HG03378 (cell line): ENCODE data around the gene CD4.

Experiments used
- ATAC-seq: cut with Tn5 transposase; IDR thresholded peaks from one replicate; pipeline ENCODE4 v1.9.1; 2021; ENCODE audit warnings: mild to moderate bottlenecking, moderate library complexity; ENCODE audit not compliant: unreplicated experiment

The CD4 gene

DNA sequence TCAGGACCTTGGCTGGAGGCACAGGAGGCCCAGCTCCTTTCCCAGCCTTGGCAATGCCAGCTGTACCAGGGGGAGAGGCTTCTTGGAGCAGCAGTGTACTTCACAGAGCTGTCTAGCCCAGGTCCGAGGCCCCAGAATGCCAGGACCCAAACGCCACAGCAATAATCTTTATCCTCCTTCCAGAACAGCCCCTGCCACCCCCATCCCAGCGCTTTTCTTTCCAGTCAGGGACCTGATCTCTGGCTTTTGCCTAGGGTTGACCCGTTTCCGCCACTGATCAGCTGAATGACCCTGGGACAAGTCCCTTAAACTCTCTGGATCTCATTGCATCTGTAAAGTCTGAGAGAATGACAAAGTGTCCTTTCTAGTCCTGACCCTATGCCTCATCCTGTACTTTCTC lies 11.9 kb upstream of the CD4 start:
- ATAC-seq: no peak

- ATAC-seq: no peak
Observed at GRCh38 chr12:6778217-6778573, 11.1 kb upstream of the CD4 start.

DNA sequence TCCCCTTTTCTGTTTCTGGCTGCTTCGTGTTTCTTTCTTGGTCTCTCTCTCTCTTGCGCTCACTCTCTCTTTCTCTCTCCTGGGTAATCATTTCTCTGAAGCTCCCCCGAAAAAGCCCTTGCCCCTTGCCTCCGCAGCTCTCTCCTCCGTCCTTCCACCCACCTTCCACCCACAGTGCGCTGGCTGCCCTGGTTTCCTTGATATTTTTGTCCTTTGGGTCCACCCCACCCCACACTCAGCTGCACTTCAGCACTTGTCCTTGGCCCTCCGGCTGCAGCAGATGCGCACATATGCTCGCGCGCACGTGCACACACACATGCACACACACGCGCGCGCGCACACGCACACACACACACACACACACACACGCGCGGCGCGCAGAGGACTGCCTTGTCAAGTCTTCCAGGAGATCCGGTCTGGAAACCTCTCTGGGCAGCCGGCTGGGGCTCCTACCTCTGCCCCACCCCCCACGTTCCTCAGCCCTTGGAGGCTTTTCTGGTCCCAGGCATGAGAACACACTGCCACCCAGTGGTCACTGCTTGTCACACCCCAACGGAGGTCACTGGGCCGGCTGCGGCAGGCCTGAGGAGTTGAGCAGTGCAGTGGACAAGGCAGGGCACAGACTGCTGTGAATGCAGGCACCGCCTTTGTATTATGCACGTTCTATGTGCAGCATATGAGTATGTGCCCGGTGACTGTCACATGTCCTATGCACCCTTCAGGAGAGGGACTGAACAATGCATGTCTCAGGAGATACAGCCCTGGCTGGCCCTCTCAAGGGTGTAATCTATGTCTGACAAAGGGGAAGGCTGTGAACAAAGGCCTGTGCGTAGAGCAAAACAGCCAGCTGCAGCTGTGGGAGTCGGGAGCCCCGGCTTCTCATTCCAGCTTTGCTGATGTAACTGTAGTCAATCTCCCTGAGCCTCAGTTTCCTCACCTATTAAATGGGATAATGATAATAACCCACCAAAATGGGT lies 10.5 kb upstream of the CD4 start:
- ATAC-seq: peak; percentile 78

- no peak for ATAC-seq
Observed at GRCh38 chr12:6779708-6780432, 9.5 kb upstream of the CD4 start.

DNA sequence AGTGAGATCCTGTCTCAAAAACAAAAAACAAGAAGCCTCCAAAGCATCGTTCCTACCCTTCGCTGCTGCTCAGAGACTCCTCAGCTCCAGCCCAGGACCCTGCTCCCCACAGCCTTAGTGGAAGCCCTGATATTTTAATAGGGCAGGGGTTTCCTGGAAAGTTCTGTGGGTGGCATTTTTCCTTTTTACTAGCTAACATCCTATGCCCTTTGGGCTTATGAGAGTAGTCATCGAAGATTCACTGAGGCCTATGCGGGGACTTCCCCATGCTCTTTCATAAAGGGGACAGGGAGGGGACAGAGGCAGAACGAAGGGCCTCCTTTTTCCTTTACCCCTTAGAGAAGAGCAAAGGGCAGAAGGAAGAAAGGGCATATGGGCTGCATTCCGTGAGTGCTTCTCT lies 8.8 kb upstream of the CD4 start:
- no peak for ATAC-seq

GRCh38 chr12:6782119-6782518 lies 7.2 kb upstream of the CD4 start:
- no peak for ATAC-seq

DNA sequence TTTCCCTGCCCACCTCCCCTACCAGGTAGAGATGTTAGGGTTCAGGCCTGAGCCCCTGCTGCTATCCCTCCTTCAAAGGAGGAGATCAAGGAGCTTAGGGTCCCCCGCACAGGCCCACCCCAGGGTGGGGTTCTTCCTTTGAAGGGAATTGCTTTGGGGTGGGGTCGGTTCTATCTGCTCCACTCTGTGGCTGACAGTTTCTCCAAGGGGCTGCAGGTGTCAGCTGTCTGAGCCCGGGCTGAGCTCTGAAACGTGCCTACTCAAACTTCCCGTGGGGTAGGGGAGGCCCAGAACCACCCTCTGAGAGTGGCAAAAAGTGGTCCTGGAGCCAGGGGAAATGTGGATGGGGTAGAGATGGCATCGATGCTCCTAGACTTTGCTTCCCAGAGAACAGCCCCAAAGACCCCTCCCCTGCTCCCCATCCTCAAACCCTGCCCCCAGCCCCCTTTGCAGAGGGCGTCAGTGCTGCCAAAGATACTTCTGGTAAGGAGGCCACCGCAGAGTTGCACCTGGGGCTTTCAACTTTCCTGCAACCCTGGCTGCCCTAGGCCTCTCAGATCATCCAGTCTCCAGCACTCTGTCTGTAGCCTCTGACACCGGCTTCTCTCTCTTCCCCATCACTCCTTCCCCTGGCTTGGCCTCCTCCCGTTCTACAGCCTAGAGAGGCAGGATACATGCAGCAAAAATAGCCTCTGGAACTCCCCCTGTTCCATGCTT lies 6.3 kb upstream of the CD4 start:
- ATAC-seq: no peak

DNA sequence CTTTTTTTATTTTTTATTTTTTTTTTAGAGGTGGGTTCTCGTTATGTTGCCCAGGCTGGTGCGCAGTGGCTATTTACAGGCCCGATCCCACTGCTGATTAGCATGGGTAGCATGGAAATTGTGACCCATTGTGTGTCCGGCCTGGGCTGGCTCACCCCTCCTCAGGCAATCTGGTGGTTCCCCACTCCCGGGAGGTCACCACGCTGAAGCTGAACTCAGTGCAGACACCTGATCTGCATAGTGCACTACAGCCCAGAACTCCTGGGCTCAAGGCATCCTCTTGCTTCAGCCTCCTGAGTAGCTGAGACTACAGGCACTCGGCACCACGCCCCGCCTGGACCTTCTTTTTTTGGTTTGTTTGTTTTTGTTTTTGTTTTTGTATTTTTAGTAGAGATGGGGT lies 5.5 kb upstream of the CD4 start:
- no peak for ATAC-seq

GRCh38 chr12:6784296-6784695 lies 5.0 kb upstream of the CD4 start:
- no peak for ATAC-seq

- no peak for ATAC-seq
Observed at GRCh38 chr12:6784761-6785160, 4.6 kb upstream of the CD4 start.

DNA sequence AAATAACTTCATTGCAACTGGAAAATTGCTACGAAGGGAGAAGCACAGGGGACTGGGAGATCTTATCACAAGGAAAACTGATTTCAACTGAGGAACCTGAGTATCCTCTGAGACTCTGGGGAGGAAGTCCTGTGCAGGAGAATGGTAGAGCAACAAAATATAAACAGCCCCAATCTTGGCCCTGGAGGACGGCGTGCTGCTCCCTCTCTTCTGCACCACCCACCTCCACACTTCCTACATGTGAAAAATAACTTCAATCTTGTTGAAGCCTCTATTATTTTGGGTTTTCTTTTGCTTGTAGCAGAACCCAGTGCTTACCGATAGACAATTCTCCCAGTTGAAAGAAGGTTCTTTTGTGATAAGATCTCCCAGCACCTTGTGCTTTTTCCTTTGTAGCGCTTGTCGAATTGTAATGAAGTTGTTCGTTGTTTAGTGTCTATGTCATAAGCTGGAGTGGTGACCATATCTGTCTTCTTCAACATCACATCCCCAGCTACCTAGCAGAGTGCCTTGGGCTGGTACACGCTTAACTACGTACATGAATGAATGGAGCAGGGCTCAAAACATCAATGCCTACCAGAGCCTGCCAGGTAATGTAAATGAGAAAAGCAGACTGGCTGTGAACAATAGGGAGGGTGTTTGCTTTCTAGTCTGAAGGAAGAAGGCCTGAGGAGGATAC lies 2.8 kb upstream of the CD4 start:
- no peak for ATAC-seq

GRCh38 chr12:6787309-6787708 lies 2.0 kb upstream of the CD4 start:
- no peak for ATAC-seq

DNA sequence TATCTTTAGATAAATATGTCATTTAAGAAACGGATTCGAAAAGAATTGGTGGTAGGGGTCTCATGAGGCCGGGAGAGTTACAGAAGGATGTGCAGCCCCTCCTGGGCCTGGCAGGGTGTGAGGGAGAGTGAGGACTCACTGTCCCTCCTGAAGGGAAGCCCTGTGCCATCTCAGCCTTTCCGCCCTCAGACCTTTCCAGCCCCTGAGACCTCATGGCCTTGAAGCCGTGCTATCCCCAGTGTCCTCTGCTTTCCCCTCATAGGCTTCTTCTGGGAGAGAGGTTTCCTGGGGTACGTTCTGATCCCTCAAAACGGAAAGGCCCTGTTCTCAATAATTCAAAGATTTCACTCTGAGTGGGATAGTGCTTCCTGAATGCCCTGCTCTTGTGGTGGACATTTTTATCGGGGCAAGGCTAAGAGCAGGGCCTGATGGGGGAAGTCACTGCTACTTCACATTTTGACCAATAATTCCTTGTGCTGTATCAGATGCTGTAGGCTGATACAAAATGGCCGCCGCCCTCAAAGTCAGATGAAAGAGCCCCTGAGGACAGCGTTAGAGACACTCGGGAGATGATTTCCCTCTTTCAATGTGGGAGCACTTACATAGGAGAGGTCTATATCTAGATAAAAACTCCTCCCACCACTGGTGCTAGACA lies 1.3 kb downstream of the CD4 start:
- no peak for ATAC-seq

DNA sequence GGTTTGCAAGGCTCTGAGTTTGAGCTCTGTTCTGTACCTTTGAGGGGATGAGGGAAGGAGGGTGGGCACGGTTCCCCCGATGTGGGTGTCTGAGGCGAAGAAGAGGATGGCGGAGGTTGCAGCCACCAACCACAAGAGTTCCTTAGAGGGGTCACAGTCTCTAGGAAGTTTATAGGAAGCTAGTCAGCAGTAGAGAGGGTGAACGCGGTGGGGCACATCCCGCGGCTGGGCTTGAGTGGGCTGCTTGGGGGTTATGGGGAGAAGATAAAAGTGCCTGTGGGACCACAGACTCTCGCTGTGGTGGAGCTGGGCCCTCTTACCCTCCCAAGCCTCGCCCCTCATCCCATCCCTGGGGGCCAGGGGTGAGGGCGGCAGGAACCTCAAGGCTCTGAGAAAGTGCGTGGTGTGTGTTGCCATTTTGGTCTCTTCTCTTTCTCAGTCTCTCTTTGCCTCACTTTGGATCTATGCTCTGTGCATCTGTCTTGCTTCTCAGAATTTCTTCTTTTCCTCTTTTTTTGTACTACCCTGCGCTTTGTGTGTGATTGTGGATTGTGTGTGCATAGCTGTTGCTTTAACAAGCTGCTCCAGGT lies 2.7 kb downstream of the CD4 start:
- no peak for ATAC-seq

DNA sequence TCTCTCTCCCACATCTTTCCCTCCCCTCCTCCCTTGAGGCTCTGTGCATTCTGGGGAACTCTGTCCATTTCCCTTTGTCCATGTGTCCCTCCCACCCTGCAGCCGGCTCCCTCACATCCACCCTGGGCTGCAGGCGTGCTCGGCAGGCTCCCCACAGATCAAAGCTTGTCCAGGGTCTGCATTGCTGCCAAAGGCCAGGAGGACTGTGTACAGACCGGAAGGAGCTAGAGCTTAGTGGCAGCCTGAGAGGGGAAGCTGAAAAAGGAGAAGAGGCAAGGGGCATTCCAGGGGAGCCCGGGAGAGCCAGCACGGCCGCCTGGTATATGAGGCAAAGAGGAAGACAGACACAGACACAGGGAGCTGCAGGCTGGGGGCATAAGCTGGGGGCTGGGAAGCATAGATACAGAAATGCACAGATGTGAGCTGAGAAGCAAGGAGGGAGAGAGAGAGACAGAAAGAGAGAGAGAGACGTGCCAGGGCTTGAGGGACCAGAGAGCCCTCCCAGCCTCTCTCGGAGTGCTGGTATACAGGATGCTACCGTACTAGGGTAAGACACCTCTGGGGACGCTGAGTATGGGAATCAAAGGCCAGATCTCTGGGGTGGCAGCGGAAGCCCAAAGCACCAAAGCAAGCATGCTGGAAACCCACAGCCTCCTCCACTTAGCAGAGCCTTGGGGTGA lies 3.3 kb downstream of the CD4 start:
- ATAC-seq: no peak

GRCh38 chr12:6795088-6795487 lies 5.8 kb downstream of the CD4 start:
- no peak for ATAC-seq

GRCh38 chr12:6796576-6796975 lies 7.2 kb downstream of the CD4 start:
- no peak for ATAC-seq

DNA sequence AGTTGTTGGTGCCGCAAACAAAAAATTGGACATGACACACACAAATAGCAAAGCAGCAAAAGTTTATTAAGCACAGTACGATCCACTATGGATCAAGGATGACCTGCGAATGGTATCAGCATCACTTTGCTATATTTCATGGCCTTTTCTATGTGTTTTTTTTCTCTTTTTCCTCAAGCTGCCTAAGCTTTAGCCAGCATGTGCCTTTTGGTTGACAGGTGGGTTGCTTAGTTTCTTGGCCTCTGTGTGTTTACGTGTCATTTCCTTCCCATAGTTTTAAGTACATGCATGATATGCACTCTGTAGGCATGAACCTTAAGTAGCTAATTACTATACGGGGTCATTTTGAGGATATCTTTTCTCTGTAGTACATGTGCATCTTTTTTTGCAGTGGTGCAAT lies 9.8 kb downstream of the CD4 start:
- no peak for ATAC-seq

DNA sequence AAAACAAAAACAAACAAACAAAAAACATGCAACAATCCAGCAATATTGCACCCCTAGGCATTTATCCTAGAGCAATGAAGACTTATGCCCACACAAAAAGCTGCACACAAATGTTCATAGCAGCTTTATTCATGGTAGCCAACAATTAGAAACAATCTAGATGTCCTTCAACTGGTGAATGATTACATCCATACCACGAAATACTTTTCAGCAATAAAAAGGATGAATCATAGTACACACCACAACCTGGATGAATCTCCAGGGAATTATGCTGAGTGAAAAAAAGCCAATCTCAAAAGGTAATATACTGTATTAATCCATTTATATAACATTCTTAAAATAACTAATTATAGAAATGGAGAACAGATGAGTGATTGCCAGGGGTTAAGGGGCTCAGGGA lies 17.8 kb downstream of the CD4 start:
- ATAC-seq: no peak

DNA sequence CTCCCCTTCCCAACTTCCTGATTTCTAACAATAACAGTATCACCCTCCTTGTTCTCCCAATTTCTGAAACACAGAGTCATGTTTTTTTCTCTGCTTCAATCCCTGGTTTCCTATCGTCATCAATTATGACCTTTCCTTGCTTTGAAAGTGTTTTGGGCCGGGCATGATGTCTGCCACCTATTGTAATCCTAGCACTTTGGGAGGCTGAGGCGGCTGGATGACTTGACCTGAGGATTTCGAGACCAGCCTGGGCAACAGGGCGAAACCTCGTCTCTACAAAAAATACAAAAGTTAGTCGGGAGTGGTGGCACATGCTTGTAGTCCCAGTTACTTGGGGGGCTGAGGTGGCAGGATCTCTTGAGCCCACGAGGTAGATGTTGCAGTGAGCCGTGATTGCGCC lies 19.7 kb downstream of the CD4 start:
- no peak for ATAC-seq
